EH (cell line): ENCODE measurements around the gene PLLP.
"Not testable (repeated sequence)": the region's sequence is repeated elsewhere in the genome, so short reads cannot be mapped to it uniquely, and the experiment has no call there.

ENCODE experiments used
- DNase-seq: peaks from one replicate; pipeline ENCODE4 v3.0.0-alpha.2; 2015; ENCODE audit warnings: low read depth

PLLP gene

GRCh38 chr16:57303021-57303909, 18.8 kb upstream of the PLLP start:
- DNase-seq, result no peak

DNA sequence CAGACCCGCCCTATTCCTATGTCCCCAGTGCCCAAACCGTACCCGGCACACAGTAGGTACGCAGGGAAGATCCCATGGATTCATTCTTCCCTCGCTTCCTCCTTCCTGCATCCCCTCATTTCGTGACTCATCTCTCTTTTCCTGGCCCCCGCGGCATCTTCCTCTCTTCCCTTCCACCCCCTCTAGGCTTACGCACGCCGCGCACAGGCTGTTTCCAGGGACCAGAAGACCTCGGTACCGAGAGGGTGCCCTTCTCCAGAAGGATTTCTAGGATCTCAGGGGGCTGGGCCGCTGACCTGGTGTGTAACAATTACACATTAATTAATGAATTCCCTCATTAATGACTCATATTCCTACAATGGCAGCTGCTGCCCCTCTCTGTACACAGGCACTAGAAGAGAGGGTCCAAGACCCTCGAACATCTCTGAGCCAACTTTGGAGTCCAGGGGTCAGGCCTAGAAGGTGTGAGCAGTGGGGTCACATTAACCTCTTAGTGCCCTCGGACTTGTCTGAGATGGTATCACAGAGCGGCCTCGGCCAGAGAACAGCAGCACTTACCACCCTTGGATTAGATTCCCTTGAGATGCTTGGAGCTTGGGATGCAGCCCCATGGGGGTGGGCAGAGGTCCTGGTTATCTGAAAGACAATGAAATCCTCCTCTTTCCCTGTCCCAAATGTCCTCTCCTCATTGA, 16.8 kb upstream of the PLLP start:
- peak; percentile 5 for DNase-seq

DNA sequence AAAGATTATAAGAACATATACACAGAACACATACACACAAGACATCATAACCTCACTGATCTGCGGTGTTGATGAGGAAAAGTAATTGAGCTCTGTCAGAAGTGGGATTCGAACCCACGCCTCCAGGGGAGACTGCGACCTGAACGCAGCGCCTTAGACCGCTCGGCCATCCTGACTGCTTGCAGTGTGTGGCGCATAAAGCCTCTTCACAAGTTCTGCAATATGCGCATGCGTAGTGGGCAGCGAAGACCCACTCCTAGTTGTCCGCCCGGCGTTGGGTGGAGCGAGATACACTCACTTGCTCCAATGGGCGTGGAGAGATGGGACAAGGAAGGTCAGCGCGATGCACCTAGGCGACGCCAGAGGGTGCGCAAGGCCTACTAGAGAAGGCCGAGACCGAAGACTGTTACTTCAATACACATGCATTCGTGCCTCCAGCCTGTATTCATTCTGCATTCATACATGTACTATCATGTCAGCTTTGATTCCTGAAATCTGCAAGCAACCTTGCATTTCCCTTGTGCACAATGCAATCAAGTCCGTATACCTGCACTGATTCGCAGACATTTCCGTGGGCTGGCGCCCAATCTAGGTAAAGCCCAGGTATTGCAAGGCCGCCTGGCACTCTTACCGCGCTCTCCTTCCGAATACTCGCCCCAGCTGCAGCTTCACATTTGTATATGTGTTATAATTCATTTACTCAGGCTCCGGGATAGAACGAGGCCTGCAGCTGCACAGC, 16.1 kb upstream of the PLLP start:
- peak; percentile 99 for DNase-seq

GRCh38 chr16:57299719-57300386, 15.4 kb upstream of the PLLP start:
- peak; percentile 96 for DNase-seq

GRCh38 chr16:57299009-57299718, 14.7 kb upstream of the PLLP start:
- DNase-seq, result peak; percentile 83

DNA sequence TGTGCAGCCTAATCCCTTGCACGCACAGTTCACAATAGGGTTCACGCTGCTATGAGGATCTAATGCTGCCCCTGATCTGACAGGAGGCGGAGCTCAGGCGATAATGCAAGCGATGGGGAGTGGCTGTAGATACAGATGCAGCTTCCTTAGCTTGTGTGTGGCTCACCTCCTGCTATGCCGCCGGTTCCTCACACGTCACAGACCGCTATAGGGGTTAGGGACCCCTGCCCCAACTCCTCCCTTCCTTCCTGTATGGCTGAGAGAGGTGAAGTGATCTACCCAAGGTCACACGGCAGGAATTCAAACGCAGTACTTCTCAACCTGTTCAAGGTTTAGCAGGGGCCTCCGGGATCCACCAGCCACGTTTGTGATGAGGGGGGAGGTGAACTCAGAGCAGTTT, 13.4 kb upstream of the PLLP start:
- no peak for DNase-seq

DNA sequence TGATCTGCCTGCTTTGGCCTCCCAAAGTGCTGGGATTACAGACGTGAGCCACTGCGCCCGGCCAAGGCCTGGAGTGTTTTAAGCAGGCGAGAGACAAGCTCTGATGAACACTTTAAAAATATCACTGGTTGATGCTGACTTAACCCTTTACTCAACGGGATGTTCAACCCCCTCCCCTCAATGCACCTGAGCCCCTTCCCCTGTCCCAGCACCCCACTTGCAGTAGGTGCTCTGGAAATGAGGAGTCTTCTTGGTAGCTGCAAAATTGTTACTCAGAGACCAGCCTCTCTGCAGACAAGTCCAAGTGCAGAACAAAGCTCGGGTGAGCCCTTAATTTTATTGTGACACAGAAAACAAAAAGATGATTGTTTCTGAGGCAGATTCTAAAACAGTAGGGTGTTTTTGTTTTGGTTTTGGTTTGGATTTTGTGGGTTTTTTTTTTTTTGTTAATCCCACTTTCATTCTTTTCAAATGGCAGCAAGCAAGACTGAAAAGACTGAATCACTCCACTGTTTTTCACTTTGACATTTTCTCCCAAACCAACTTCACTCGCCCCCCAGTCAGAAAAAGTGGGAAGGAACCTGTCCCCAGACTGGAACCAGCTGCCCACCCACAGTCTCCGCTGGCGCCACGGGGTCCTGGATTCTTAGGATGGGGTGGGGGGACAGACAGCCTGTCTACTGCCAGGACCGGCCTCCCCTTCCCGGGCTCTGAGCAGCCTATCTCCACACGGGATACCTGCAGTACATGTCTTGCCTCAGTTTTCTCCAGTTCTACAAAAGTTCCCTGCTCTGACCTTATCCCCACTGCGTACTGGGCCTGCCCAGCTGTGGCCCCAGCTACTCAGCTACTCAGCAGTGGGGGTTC, 5.2 kb upstream of the PLLP start:
- no peak for DNase-seq

DNA sequence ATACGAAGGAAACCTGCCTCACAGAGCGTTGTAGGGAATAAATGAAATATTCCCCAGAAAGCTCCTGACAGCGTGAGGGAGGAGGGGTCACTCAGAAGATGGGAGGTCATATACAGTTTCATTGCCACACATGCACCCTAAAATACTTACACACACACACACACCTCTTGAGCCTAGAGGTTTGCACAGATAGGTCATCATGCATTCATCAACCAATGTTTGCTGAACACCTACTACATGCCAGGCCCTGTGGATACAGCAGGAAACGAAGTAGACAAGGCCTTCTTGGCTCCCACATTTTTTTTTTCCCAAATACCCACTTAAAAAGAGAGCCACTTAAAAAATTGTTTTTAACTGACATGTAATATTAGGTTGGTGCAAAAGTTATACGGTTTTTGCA, 907 bp upstream of the PLLP start:
- DNase-seq, result no peak

DNA sequence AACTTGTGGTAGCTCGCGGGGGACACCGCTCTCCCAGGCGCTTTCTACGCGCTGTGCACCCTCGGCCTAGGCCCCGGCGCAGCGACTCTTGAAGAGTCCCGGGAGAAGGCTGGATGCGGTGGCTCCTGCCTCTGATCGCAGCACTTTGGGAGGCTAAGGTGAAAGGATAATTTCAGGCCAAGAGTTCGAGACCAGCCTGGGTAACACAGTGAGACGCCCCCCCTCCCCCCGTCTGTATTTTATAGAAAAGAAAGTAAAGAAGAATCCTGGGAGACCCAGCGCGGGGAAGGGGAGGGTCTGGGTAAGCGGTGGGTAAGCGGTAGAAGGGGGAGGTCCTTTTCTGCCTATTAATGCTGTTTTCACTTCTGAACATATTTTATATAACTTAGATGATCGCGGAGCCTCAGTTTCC, 486 bp upstream of the PLLP start:
- no peak for DNase-seq

GRCh38 chr16:57283959-57284208, 588 bp downstream of the PLLP start:
- DNase-seq, result no peak

- no peak for DNase-seq
Measured at GRCh38 chr16:57283214-57283958, 1.1 kb downstream of the PLLP start.

GRCh38 chr16:57282510-57283213, 1.8 kb downstream of the PLLP start:
- no peak for DNase-seq

DNA sequence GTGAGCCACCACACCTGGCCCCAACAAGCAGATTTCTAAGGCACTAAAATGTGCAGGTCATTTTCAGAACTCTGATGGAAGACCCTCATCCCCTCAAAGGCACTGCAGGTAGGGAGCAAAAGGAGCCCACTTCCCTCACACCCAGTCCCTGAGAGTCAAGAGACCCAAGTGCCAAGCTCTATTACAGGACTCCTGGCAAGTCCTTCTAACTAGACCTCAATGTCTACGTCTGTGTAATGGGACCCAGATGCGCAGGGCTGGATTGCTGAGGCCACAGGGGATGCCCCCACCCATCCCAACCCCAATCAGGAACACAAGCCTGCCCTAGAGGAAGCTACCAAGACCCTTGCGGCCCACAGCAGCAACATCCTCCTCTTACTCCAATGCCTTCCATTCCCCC, 2.7 kb downstream of the PLLP start:
- DNase-seq, result no peak

- no peak for DNase-seq
Measured at GRCh38 chr16:57279780-57280638, 4.5 kb downstream of the PLLP start.

DNA sequence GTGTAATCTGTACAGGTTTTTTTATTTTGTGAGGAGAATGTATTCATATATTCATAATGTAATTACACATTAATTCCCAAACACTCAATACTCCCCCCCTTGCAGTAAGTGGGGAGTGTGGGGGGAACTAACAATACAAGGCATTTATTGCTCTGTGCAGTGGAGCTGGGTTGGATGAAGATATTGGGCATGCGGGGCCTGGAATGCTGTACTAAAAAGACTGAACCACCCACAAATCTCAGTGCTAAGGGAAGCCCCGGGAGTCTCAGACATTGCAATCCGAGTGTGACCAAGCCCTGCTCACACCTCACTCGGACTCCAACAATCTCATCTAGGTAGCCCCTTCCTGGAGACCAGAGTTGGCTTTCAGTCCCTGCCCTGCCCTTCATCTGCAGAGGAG, 6.0 kb downstream of the PLLP start:
- DNase-seq, result no peak

DNA sequence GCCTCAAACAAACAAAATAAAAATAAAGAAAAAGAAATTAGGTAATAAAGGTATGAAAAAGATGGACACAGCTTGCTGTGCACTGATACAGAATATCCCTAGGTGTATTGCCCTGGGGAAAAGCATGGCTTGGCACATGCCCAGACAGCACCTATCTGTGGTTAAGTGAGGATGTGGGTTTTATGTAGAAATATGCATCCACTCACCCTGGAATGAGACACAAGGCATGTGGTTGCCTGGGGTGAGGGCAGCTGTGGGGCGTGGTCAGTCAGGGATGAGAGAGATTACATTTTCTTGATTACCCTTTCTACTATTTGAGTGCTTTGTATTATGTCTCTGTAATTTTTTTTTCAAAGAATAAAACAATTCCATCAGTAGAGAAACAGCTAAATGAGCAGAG, 6.9 kb downstream of the PLLP start:
- peak; percentile 76 for DNase-seq

- DNase-seq, result no peak
Measured at GRCh38 chr16:57276596-57276995, 7.9 kb downstream of the PLLP start.

DNA sequence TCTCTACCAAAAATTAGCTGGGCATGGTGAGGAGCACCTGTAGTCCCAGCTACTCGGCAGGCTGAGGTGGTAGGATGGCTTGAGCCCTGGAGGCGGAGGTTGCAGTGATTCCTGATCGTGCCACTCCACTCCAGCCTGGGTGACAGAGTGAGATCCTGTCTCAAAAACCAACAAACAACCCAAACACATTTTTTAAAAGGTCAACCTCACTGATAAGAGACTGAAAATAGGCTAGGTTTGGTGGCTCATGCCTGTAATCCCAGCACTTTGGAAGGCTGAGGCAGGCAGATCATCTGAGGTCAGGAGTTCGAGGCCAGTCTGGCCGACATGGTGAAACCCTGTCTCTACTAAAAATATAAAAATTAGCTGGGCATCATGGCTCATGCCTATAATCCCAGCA, 8.5 kb downstream of the PLLP start:
- not testable (repeated sequence) for DNase-seq

- DNase-seq, result no peak
Measured at GRCh38 chr16:57273826-57274225, 10.6 kb downstream of the PLLP start.
